ENCODE results near the gene RAB3GAP1.

Gene RAB3GAP1

GRCh38 chr2:135168204-135168856 lies 116.2 kb downstream of the RAB3GAP1 start:
- Histone ChIP-seq H3K27ac (ENCODE audit: extremely low read depth, low read depth, low read length) (no peak overlapping the region), H3K4me3 (ENCODE audit: low read depth, low read length) (no peak overlapping the region), H3K9me3 (ENCODE audit: control insufficient read depth, insufficient read depth, low read depth, low read length) (no peaks in the 10 kb centered on the region), H3K4me1 (ENCODE audit: control insufficient read depth, insufficient read depth, low read length) (no peaks in the 10 kb centered on the region), H3K36me3 (ENCODE audit: control insufficient read depth in 2 of 2, insufficient read depth in 1 of 2, low read length in 2 of 2) (peaks cover 25 to 84% of the 10 kb centered on the region in 2 experiments)
- ChIA-PET POLR2A (no interaction called here), CTCF (interaction anchor here (0.5 kb wide), 1 partner anchor 15 kb away, joined by 3 read pairs; no protein-coding TSS in a partner anchor)
- TF ChIP-seq ZNF366 (tag by site-specific recombination; conservative IDR thresholded peaks at IDR 0.05): no peak
- TF ChIP-seq ZSCAN16 (tag by site-specific recombination; IDR thresholded peaks at IDR 0.05): no peak
- no peak for TF ChIP-seq ZNF501 (tag by site-specific recombination; IDR thresholded peaks at IDR 0.05)
- TF ChIP-seq HOXD13 (CRISPR knock-in tag; IDR thresholded peaks at IDR 0.05; ENCODE audit: borderline replicate concordance): no peak
- no peak for TF ChIP-seq ZNF426 (tag by site-specific recombination; IDR thresholded peaks at IDR 0.05)
- TF ChIP-seq KLF1 (tag by site-specific recombination; IDR thresholded peaks at IDR 0.05): no peak
- no peak for TF ChIP-seq ZNF394 (tag by site-specific recombination; IDR thresholded peaks at IDR 0.05; ENCODE audit: borderline replicate concordance)
- TF ChIP-seq SP2 (tag by site-specific recombination; IDR thresholded peaks at IDR 0.05): no peak
- no peak for TF ChIP-seq ZNF555 (tag by site-specific recombination; conservative IDR thresholded peaks at IDR 0.05)
- no peak for TF ChIP-seq ZNF48 (tag by site-specific recombination; IDR thresholded peaks at IDR 0.05)
- no peak for TF ChIP-seq ZNF654 (tag by site-specific recombination; IDR thresholded peaks at IDR 0.05; ENCODE audit: low read depth)
- no peak for TF ChIP-seq SP7 (tag by site-specific recombination; IDR thresholded peaks at IDR 0.05)
- no peak for TF ChIP-seq SALL2 (tag by site-specific recombination; IDR thresholded peaks at IDR 0.05; ENCODE audit: borderline replicate concordance)
- no peak for TF ChIP-seq TRIM28 (IDR thresholded peaks at IDR 0.05; ENCODE audit: borderline replicate concordance, low read length)
- no peak for TF ChIP-seq GLIS2 (tag by site-specific recombination; IDR thresholded peaks at IDR 0.05)

GRCh38 chr2:135169900-135170753 lies 118.0 kb downstream of the RAB3GAP1 start:
- no peak overlapping the region for H3K27ac ChIP-seq (ENCODE audit: extremely low read depth, low read depth, low read length)
- H3K9me3 ChIP-seq (ENCODE audit: control insufficient read depth, insufficient read depth, low read depth, low read length): no peaks in the 10 kb centered on the region
- H3K4me3 ChIP-seq (ENCODE audit: low read depth, low read length): no peak overlapping the region
- H3K4me1 ChIP-seq (ENCODE audit: control insufficient read depth, insufficient read depth, low read length): no peaks in the 10 kb centered on the region
- TF ChIP-seq ZNF26 (tag by site-specific recombination; IDR thresholded peaks at IDR 0.05): no peak
- no peak for TF ChIP-seq ZNF354C (tag by site-specific recombination; IDR thresholded peaks at IDR 0.05; ENCODE audit: borderline replicate concordance, low read depth)
- TF ChIP-seq ZNF621 (tag by site-specific recombination; IDR thresholded peaks at IDR 0.05): no peak
- TF ChIP-seq ZEB2 (tag by site-specific recombination; IDR thresholded peaks at IDR 0.05): no peak
- CTCF ChIA-PET: no interaction called here
- peaks cover 25 to 74% of the 10 kb centered on the region in 2 experiments for H3K36me3 ChIP-seq (ENCODE audit: control insufficient read depth in 2 of 2, insufficient read depth in 1 of 2, low read length in 2 of 2)
- POLR2A ChIA-PET: no interaction called here

- Histone ChIP-seq H3K4me3 (ENCODE audit: low read depth, low read length) (no peak overlapping the region), H3K36me3 (ENCODE audit: control insufficient read depth in 2 of 2, insufficient read depth in 1 of 2, low read length in 2 of 2) (peaks cover 10 to 57% of the 10 kb centered on the region in 2 experiments), H3K4me1 (ENCODE audit: control insufficient read depth, insufficient read depth, low read length) (no peaks in the 10 kb centered on the region), H3K9me3 (ENCODE audit: control insufficient read depth, insufficient read depth, low read depth, low read length) (no peaks in the 10 kb centered on the region), H3K27ac (ENCODE audit: extremely low read depth, low read depth, low read length) (no peak overlapping the region)
- TF ChIP-seq ZSCAN18 (tag by site-specific recombination; IDR thresholded peaks at IDR 0.05): no peak
- TF ChIP-seq HOXC10 (CRISPR knock-in tag; IDR thresholded peaks at IDR 0.05): no peak
- no peak for TF ChIP-seq ZNF133 (tag by site-specific recombination; IDR thresholded peaks at IDR 0.05)
- TF ChIP-seq PRDM6 (tag by site-specific recombination; IDR thresholded peaks at IDR 0.05): no peak
- CTCF ChIA-PET: no interaction called here
- POLR2A ChIA-PET: no interaction called here
Measured at GRCh38 chr2:135174049-135174809, 122.1 kb downstream of the RAB3GAP1 start.

Data from HEK293 (cell line).